Suprapubic skin (tissue), 4 donors: ENCODE measurements around the gene PARD3B. TPM values are rescaled to one million over a fixed set of nuclear protein-coding genes. Genes with fewer than 3 reads are reported as not detected.

Experiments
- DNase-seq, 2 donors: peaks; one replicate each; pipeline ENCODE4 v3.0.0-alpha.2; 2019; ENCODE audit warnings: low spot score in 2 of 2
- H3K27ac ChIP-seq: fragments of 200-600 bp; sonication (generic); one replicate; pipeline ENCODE4 v1.5.1; 2019
- H3K27me3 ChIP-seq: fragments of 200-600 bp; sonication (generic); one replicate; pipeline ENCODE4 v1.5.1; 2019
- H3K36me3 ChIP-seq: fragments of 200-600 bp; sonication (generic); one replicate; pipeline ENCODE4 v1.5.1; 2019
- H3K4me1 ChIP-seq: fragments of 200-600 bp; sonication (generic); one replicate; pipeline ENCODE4 v1.5.1; 2019
- H3K4me3 ChIP-seq: fragments of 200-600 bp; sonication (generic); one replicate; pipeline ENCODE4 v1.5.1; 2019; ENCODE audit warnings: mild to moderate bottlenecking
- H3K9me3 ChIP-seq: fragments of 200-600 bp; sonication (generic); one replicate; pipeline ENCODE4 v1.5.1; 2019
- EP300 ChIP-seq: sonication (generic); formaldehyde crosslinking; IDR thresholded peaks from one replicate; pipeline ENCODE4 v1.6.1; 2017; ENCODE audit warnings: antibody characterized with exemption
- POLR2A ChIP-seq, 2 donors: fragments of 450-650 bp; IDR thresholded peaks; one replicate each; pipeline ENCODE4 v1.6.1; 2017; ENCODE audit warnings: antibody characterized with exemption in 2 of 2, mild to moderate bottlenecking in 2 of 2, moderate library complexity in 2 of 2
- POLR2AphosphoS5 ChIP-seq, 3 donors: sonication (generic); formaldehyde crosslinking; IDR thresholded peaks; one replicate each; pipeline ENCODE4 v1.6.1; 2017; ENCODE audit warnings: antibody characterized with exemption in 3 of 3
- WGBS: methylation state at CpG from one replicate; pipeline ENCODE4 v1.1.5; 2018; 5-methylcytosine and 5-hydroxymethylcytosine counted together
- total RNA-seq, 4 donors: library from RNA; depleted of rRNA; stranded (reverse); fragments of >200 nt; gene quantifications; one replicate each; pipeline ENCODE4 v1.1.0, GENCODE V29; 2016
- TF ChIP-seq, protein P1 (sequence below), 2 donors: fragments of 200-600 bp in 1 of 2; fragments of 450-650 bp in 1 of 2; sonication (generic) in 1 of 2; IDR thresholded peaks; one replicate each; pipeline ENCODE4 v1.5.1; 2016 to 2019; ENCODE audit warnings: antibody characterized with exemption in 2 of 2, mild to moderate bottlenecking in 1 of 2, moderate library complexity in 1 of 2

The PARD3B gene
- total RNA-seq, 4 donors from 2014 or later: 12.5 to 18.9 (median 15.5) TPM

DNA sequence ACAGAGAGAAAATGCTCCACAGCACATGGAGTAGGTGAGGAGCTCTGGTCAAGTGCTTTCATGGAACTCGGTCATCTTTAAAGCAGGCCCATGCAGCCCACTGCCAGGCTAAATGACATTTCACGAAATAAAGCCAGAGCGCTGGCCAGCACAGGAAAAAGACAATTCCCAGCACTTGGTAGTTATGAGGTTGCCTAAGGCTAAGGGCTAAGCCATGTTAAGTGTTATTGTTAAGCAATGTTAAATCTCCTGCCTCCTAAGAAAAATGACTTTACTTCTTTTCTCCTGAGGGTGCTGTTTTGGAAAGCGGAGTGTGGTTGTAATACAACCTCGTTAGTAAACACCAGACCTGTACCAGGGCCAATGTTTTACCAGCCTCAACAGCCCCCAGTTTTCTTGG, 1011.1 kb downstream of the PARD3B start:
- no peak for DNase-seq
- no peak for TF ChIP-seq POLR2AphosphoS5 (IDR thresholded peaks at IDR 0.05)
- no peak for TF ChIP-seq POLR2A (IDR thresholded peaks at IDR 0.05)
- TF ChIP-seq, protein P1, sequence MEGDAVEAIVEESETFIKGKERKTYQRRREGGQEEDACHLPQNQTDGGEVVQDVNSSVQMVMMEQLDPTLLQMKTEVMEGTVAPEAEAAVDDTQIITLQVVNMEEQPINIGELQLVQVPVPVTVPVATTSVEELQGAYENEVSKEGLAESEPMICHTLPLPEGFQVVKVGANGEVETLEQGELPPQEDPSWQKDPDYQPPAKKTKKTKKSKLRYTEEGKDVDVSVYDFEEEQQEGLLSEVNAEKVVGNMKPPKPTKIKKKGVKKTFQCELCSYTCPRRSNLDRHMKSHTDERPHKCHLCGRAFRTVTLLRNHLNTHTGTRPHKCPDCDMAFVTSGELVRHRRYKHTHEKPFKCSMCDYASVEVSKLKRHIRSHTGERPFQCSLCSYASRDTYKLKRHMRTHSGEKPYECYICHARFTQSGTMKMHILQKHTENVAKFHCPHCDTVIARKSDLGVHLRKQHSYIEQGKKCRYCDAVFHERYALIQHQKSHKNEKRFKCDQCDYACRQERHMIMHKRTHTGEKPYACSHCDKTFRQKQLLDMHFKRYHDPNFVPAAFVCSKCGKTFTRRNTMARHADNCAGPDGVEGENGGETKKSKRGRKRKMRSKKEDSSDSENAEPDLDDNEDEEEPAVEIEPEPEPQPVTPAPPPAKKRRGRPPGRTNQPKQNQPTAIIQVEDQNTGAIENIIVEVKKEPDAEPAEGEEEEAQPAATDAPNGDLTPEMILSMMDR (IDR thresholded peaks at IDR 0.05): no peak
- no peak for TF ChIP-seq EP300
- 82% methylated on average over 5 of the region's 5 CpGs for WGBS
- no peak overlapping the region for H3K27ac ChIP-seq
- H3K9me3 ChIP-seq: no peaks in the 10 kb centered on the region
- no peak overlapping the region for H3K4me3 ChIP-seq
- no peaks in the 10 kb centered on the region for H3K27me3 ChIP-seq
- H3K4me1 ChIP-seq: no peaks in the 10 kb centered on the region
- no peaks in the 10 kb centered on the region for H3K36me3 ChIP-seq

DNA sequence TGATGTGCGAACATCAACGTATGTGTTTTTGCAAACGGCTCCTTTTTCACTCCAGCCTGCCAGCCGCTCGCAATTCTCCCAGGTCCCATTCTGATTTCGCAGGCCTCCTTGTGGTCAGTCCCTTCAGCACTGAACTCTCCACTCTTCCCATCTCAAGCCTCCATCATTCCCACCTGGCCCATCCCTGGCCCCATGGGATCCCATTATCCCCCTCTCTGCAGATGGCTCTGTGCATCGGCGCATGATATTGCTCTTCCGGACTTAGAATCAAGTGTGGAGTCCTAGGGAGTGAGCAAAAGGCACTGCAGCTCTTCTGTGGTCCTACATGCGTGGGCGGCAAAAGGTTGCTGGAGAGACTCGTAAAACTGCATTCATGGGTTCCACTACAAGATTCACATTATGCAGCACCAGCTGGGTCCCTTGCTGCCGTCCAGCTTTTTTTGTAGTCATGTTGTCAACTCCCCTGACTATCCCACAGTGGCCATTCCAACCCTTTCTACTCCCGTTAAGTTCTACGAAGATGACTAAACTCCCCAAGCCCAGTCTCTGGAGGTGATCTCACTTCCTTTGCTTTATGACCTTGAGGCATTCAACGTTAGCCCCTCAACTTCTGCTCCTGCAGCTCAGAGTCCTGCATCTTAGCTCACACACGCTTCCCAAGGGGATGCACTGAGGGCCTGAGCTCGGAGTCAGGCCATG, 1011.7 kb downstream of the PARD3B start:
- Histone ChIP-seq H3K4me1 (no peaks in the 10 kb centered on the region), H3K27me3 (no peaks in the 10 kb centered on the region), H3K4me3 (no peak overlapping the region), H3K27ac (no peak overlapping the region), H3K36me3 (no peaks in the 10 kb centered on the region), H3K9me3 (no peaks in the 10 kb centered on the region)
- 86% methylated on average over 18 of the region's 18 CpGs for WGBS
- no peak for DNase-seq
- TF ChIP-seq EP300: no peak
- no peak for TF ChIP-seq POLR2AphosphoS5 (IDR thresholded peaks at IDR 0.05)
- no peak for TF ChIP-seq POLR2A (IDR thresholded peaks at IDR 0.05)
- TF ChIP-seq, protein P1 (IDR thresholded peaks at IDR 0.05): no peak

GRCh38 chr2:205557873-205558272, 1012.6 kb downstream of the PARD3B start:
- no peak for TF ChIP-seq POLR2A (IDR thresholded peaks at IDR 0.05)
- TF ChIP-seq, protein P1 (IDR thresholded peaks at IDR 0.05): no peak
- no peak for TF ChIP-seq EP300
- TF ChIP-seq POLR2AphosphoS5 (IDR thresholded peaks at IDR 0.05): no peak
- Histone ChIP-seq H3K27me3 (no peaks in the 10 kb centered on the region), H3K36me3 (no peaks in the 10 kb centered on the region), H3K9me3 (no peaks in the 10 kb centered on the region), H3K4me3 (no peak overlapping the region), H3K4me1 (no peaks in the 10 kb centered on the region), H3K27ac (no peak overlapping the region)
- no peak for DNase-seq
- WGBS: 94% methylated on average over 4 of the region's 4 CpGs

GRCh38 chr2:205561441-205561840, 1016.2 kb downstream of the PARD3B start:
- Histone ChIP-seq H3K4me3 (no peak overlapping the region), H3K36me3 (no peaks in the 10 kb centered on the region), H3K27me3 (no peaks in the 10 kb centered on the region), H3K4me1 (no peaks in the 10 kb centered on the region), H3K9me3 (no peaks in the 10 kb centered on the region), H3K27ac (no peak overlapping the region)
- no peak for DNase-seq
- 90% methylated on average over 3 of the region's 6 CpGs for WGBS
- TF ChIP-seq, protein P1 (IDR thresholded peaks at IDR 0.05): no peak
- no peak for TF ChIP-seq POLR2AphosphoS5 (IDR thresholded peaks at IDR 0.05)
- no peak for TF ChIP-seq POLR2A (IDR thresholded peaks at IDR 0.05)
- TF ChIP-seq EP300: no peak

GRCh38 chr2:205563646-205564045, 1018.4 kb downstream of the PARD3B start:
- Histone ChIP-seq H3K27me3 (no peaks in the 10 kb centered on the region), H3K4me1 (no peaks in the 10 kb centered on the region), H3K36me3 (no peaks in the 10 kb centered on the region), H3K4me3 (no peak overlapping the region), H3K27ac (no peak overlapping the region), H3K9me3 (no peaks in the 10 kb centered on the region)
- no peak for DNase-seq
- TF ChIP-seq, protein P1 (IDR thresholded peaks at IDR 0.05): no peak
- TF ChIP-seq EP300: no peak
- no peak for TF ChIP-seq POLR2A (IDR thresholded peaks at IDR 0.05)
- no peak for TF ChIP-seq POLR2AphosphoS5 (IDR thresholded peaks at IDR 0.05)
- 79% methylated on average over 2 of the region's 2 CpGs for WGBS
